MV-4-11 (cell line): ENCODE data around the gene BAIAP2.

ENCODE experiments used
- DNase-seq: peaks from one replicate; lab custom pipeline; 2025; lab: John Stamatoyannopoulos, UW

Gene BAIAP2

DNA sequence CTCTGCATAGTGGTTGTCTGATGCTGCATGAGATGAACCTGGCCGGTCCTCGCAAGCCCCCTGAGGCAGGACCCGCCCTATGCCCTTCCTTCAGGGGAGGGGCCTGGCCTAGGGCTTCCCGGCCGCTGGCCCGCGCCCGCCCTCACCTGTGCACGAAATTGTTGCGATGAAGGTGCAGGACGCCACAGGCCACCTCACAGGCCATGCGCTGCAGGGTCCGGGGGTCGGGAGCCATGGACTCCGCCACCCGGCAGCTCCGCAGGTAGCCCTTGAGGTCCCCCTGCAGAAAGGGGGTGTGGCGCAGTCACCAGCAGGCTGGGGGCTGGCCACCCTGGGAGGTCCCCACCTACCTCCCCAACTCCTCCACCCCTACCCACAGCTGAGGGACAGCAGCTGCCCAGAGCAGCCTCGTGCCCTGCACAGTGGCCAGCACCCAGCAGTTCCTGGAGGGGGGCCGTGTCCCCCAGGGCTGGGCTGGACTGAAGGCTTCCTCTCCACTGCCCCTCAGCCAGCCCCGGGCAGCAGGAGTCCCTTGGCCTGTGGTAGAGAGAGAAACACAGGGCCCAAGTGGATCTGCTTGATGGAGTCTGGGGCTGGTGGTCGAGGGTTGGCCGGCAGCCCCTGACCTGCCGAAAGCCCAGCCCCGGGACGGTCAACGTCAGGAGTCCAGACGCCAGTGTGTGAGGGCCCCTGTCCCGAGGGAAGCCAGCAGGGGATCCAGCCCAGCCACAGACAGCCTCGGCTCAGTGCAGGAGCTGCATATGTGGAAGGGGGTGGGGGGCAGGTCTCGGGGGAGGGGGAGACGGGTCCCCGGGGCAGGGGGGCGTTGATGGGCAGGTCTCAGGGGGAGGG is 91.6 kb downstream of the BAIAP2 start:
- no peak for DNase-seq

DNA sequence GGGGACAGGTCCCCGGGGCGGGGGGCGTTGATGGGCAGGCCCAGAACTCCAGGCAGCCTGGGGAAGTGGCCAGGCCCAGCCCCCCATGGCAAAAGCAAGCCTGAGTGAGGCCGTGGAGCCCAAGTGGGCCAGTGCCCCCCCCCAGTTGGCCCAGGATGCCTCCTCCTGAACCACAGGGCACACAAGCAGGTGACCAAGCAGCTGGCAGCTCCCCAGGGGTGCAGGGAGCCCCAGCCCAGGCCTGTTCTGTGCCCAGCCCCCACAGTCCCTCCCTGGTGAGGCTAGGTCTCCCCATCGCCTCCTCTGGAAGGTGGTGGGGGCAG is 92.1 kb downstream of the BAIAP2 start:
- DNase-seq = no peak

DNA sequence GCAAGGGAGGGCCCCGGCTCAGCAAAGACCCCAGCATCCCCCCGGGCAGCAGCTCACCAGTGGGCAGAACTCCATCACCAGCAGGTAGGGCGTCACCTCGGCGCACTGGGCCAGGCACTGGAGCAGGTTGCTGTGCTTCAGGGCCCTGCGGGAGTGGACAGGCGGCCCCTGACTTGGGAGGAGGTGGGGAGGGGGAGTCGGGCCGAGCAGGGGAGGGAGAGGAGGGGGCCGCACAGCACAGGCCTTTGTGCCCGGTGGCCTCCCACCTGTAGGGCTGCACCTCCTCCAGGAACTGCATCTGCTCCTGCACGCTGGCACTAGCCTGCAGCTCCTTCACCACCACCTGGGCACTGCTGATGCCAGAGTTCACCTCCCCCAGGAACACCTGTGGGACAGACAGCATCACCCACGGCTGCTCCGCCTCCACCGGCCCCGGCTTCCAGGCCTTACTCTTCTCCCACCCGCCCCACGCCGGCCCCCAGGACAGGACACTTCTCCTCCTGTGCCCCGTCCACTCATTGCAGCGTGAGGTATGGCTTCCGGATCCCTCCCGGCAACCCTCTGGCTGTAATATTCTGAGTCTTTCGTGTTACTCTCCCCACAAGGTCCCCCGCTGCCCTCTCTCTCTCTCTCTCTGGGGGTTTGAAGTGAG is 92.7 kb downstream of the BAIAP2 start:
- no peak for DNase-seq

DNA sequence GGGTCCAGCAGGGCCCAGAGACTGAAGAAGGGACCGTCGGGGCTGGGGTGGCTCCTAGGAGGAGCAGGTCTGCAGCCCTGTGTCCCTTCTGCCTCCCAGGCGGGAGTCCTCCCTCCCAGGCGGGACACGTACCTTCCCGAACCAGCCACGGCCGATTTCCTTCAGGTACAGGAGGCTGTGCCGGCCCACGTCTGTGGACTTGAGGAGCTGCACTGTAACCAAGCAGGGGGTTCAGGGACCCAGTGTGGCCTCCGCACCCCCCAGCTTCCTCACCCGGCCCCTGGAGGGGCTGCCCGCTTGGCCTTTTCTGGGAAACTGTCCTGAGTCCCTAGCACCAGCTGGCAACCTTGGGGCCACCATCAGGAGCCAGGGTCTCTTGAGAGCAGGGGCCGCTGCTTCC is 93.4 kb downstream of the BAIAP2 start:
- no peak for DNase-seq

DNA sequence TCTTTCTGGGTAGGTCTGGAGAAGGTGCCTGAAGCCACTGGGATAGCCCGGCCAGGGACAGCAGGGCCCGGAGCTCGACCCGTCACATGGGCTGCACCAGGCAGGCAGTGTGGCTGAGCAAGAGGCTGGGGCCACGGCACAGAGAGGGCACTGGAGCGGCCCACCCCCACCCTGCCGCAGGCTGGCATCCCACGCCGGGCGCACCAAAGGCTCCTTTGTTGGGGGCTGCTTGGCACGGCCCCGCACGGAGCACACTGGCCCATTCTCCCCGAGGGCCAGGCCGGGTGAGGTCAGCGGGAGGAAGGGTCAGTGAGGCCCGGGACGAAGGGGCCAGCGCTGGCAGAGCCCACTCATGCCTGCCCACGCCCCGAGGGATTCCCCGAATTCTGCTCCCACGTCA is 93.8 kb downstream of the BAIAP2 start:
- DNase-seq = no peak

DNA sequence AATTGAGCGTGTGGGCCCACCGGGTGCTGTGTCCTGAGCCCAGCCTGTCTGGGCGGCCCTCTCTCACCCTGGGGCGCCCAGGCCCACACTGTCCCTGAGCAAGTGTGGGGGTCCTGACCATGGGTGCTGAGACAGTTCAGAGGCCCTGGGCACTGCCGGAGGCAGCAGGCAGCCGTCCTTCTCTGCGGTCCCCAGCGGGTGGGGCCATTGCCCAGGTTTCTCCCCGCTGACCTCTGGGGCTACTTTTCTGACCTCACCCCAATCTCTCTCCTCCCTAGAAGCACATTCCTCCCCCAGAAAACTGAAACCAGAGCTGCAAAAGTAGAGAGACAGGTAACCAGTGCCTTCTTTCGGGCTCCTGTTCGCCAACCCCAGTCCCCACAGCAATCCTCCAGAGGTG is 94.3 kb downstream of the BAIAP2 start:
- DNase-seq = no peak

DNA sequence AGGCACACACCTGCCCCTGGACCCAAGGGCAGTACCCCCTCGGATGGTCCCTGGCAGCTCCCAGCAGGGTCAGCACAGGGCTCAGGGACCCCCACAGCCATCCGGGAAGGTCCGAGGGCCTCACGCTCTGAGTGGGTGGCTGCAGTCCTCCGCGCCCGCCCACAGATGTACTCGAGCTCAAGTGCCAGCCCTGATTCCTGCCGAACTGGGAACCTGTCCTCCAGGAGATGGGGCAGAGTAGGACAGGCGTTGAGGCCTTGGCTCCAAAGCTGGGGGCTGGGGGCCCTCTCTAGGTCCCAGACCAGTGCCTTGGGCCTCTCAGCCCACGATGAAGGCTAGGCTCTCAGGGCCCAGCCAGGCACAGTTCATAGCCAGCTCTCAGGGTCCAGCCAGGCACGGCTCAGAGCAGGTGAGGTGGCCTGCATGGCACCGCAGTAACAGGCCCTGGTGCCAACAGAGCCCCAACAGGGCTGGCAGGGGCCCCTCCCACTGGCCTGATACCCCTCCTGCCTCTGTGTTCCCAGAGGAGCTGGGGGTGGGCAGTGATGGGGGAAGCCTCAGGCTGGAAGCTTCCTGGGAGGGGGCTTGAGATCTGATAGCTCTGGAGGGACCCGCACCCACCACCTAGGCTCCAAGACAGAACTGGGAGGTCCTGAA is 94.9 kb downstream of the BAIAP2 start:
- DNase-seq = no peak

DNA sequence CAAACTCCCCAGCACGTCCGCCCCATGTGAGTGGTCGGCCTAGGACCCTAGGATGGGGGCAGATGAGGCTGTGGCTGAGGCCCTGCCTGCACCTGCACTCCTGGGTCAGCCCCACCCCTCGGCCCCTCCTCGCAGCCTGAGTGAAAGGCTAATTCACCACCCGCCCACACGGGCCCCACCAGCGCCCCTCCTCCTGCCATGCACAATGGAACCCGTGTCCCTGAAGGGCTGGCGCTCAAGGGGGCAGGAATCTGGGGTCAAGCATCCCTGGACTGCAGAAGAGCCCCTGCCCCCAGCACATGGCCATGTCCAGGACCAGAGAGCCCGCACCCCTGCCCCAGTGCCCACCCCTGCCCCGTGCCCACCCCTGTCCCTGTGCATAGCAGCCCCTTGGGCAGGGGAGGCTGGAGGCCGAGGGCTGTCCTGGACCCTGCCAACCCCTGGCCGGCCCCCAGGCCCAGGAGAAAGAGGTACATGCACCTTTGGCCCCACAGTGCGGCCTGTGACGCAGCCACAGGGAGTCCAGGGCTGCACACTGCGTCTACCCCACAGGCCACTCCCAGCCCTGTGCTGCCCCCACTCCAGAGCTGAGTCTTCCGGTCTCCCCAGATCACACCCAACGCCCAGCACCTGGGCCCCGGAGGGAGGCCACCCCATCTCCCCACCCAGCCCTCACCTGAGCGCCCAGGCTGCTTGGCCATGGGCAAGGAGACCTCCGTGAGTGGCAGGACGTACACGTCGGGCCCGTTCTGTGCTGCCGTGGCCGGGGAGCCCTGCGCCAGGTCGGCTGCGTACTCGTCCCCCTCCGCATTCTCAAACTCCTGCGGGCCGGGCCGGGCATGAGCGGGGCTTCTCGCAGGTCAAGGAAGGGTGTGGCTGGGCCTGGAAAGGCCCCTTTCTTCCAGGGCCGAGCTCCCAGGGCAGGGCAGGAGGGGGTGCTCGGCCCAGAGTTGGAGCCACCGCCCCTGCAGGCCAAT is 95.7 kb downstream of the BAIAP2 start:
- no peak for DNase-seq

DNA sequence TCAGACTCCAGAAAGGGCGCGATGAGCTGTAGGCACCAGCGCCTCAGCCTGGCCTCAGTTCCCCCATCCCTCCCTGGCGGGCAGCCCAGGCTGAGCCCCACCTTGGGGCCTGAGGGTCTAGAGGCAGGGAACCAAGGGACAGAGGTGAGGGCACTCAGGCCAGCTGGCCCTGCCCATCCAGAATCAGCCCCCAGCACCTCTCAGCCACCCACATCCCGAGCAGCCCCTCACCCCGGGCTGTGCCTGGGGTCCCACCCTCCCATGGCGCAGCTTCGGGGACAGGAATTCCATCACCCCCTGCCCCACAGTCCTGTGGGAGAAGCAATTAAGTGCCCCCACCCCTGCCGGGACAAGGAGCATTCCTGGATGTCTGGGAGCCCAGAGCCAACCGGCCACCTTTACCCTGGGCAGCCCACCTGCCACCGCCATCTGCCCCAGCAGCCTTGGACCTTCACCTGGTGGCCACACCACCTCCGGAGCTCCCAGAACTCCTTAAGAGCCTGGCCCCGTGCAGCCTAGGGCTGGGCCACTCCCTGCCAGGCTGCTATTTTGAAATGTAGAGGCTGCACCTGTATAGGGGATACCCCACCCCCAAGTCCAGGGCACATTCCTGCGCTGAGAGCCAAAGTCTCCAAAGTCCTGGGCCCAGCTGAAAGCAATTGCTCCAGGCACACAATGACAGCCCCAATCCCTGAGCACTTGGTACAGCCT is 96.7 kb downstream of the BAIAP2 start:
- no peak for DNase-seq

DNA sequence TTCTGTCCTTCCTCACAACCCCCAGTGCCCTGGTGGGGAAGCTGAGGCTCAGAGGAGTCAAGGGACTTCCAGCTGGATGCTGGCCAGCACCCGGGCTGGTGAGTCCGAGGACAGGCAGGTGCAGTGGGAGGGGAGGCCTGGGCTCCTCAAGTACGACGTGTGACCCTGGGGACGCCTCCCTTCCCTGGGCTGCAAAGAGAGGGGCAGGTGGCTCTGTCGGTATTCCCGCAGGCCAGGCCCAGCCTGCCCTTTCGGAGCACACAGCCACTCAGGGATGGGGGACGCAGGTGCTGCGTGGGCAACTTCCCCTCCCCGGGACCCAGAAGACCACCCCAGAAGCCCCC is 97.2 kb downstream of the BAIAP2 start:
- DNase-seq = no peak

DNA sequence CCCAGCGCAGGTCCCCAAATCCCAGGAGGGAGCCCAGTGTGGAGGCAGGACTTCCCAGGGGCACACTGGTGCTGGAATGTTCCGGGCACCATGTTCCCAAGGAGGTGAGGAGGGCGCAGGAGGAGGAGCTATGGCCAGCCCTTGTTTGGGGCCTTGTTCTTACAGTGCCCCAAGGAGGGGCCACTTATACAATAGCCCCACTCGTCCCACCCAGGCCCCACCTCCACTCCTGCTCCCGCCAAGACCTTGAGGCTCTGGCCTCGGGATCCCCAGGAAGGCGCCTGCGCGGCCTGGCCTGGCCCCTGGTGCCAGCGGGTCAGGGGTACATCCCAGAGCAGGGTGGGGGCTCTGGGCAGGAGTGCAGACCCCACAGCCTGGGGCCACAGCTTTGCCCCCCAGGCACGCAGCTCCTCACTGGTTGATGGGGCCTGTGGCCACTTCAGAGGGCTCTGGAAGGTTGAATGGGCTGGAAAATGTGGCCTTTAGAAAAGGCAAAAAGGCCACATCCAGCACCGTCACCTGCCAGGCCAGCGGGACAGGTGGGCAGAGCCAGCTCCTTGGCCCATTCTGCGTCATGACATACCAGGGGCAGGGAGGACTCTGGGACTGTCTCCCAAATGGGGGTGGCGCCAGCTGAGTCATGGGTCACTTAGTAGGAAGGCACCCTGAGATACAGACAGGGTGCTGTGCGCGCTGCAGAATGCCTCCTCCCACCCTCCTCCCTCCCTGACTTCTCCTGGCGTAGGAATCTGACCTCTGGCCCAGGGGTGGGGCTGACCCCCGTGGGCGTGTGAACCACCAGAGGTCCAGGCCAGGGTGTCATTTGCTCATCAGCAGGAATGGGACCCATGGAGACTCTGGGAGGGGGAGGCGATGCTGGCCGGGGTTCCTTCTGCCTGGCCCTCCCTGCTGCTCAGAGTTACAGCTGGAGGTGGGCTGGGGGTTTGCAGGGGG is 98.1 kb downstream of the BAIAP2 start:
- DNase-seq = no peak

DNA sequence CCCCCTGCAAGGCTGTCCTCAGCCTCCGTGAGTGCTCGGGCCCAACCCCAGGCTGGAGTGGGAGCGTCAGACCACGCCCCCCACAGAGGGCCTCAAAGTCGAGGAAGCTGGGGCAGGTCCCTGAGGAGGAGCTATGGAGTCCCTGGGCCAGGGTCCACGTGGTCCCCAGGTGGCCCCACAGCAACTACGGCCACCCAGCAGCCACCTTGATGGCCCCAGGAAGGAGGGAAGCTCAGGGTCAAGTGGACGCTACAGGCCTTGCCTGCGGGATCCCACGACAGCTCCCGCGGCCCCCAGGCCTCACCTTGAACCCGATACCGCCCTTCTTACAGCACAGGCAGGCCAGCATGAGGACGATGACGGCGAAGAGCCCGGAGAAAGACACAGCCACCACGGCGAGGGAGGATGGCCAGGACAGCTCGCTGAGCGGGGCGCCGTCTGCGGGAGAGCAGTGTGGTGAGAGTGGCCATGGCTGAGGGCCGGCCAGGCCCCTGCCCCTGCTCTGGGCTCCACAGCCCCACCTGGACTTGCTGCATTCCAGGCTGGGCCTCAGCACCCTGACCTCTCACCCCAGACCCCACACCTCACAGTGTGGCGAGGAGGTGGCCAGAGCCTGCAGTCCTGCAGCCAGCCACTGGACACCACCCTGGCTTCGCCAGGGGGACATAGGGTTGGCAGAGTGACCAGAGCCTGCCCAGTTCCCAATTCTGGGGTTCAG is 99.3 kb downstream of the BAIAP2 start:
- DNase-seq = no peak

DNA sequence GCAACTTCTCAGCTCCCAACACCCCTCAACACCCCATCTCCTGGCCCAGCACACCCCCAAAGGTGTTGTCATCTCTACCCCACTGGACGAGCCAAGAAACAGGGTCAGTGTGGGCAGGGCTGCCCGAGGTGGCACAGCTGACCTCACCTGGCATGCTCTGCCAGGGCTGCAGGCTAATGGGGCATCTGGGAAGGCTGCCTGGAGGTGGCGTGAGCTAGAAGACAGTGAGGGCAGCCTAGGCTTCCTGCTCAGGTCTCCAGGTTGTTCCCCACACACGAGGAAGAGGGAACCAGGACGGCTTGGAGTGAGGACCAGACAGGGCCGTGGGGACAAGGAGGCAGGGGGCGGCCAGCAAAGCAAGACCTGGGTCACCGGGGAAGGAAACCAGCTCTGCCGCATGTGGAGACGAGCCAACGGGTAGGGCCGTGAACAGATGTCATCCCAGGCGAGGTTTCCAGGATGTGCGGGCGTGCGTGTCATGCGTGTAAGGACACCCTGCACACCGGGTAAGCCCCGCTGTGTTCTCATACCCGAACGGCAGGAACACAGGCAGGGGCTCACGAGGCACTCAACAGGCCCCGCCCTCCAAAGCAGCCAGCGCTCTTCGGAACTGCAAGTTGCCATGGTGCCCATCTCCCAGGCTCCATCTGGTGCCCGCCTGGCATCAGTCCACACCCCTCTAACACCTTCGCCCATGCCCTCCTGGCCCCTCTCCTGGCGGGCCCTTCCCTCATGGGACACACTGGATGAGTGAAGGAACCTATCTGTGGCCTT is 100.7 kb downstream of the BAIAP2 start:
- no peak for DNase-seq

DNA sequence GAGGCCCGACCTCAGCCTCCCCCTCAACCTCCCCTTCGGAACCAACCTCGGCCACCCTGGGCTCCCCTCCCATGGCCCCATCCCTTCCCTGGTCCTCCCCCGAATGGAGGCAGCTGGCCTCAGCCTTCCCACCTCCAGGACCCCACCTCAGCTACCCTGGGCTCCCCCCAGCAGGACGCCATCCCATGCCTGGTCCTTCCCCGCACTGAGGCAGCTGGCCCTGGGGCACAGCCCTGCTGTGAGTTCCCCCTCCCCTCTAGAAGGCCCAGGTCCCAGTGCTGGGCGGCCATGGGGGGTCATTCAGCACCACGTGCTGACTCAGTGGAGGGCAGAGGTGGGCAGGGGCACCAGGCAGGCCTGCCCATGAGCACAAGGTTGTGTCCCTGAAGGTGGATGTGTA is 101.4 kb downstream of the BAIAP2 start:
- DNase-seq = no peak

DNA sequence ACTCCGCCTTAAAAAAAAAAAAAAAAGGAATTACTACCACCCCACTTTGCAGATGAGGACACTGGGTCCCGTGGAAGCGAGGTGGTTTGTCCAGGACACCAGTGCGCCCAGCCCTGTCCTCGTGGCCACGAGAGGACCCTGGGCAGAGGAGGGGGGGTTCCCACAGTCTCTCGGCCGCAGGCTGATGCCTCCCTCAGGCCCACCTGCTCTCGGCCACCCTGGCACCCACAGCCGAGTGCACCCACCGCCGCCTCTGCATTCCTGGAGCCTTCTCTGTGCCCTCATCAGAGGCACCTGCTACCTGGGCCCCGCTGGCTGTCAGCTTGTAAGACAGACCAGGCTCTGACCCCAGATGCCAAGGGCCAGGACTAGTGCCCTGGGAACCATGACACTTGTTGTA is 102.3 kb downstream of the BAIAP2 start:
- DNase-seq = no peak

DNA sequence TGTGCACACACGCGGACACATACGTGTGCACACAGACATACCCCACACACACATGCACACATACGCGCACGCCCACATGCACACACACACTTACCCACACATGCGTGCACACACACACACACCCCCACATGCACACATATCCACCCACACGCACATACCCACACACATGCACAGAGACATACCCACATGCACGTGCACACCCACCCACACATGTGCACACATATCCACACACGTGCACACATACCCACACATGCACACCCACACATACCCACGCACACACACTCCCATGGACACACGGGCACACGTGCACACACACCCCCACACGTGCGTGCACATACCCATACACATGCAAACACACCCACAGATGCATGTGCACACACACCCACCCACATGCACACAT is 103.1 kb downstream of the BAIAP2 start:
- no peak for DNase-seq

DNA sequence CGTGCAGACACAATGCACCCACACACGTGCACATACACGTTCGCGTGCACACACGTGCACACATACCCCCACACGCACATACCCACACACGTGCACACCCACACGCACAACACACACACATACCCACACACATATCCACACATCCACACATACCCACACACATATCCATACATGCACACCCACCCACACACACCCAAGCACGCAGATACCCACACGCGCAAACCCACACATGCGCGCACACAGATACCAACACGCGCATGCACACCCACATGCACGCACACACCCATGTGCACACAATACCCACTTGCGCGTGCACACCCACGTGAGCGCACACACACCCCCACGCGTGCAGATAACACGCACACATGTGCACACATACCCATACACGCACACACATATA is 103.5 kb downstream of the BAIAP2 start:
- DNase-seq = no peak

DNA sequence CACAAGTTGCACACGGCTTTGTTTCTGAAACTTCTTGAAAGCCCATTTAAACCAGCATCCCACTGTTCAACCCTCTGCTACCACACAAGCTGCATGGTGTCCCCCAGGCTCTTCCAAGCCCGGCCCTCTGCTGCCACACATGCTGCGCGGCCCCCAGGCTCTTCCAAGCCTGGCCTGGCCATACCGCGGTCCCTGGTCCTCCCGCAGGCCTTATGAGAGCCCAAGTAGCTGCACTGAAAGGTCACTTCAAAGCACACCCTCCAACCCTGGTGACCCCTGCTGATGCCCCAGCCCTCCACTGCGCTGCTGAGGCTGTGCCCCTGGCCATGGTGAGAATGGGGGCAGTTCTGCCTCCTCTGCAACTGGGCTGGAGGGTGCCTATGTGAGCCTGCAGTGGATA is 104.5 kb downstream of the BAIAP2 start:
- no peak for DNase-seq

DNA sequence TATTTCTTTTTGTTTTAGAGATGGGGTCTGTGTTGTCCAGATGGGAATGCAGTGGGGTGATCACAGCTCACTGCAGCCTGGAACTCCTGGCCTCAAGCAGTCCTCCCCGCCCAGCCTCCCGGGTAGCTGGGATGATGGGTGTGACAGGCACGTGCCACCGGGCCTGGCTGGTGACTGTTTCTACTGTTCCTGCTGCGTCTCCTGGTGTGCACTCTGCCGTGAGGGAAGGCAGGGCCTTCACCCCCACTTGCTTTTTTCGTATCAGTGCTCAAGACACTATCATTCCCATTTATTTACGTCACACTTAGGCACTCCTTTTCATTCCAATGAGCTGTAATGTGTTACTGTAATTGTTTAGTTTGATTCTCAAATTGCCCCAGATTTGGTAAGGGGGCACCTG is 105.1 kb downstream of the BAIAP2 start:
- DNase-seq = no peak
